ENCODE measurements around the gene IMP4. TPM values are rescaled to one million over a fixed set of nuclear protein-coding genes. Genes with fewer than 3 reads are reported as not detected.

The IMP4 gene
- total and polyA plus RNA-seq, 2 experiments from 2014 or later = 79.1 to 109 TPM

GRCh38 chr2:130342020-130342532 lies 621 bp upstream of the IMP4 start:
- peaks cover 10% of the 10 kb centered on the region; the same call in 1 of the 2 replicates for H3K36me3 ChIP-seq (ENCODE audit: low read depth)
- H3K27me3 ChIP-seq (replicated peaks; ENCODE audit: insufficient read depth) = no peaks in the 10 kb centered on the region
- H4K20me1 ChIP-seq (ENCODE audit: insufficient read depth) = no peaks in the 10 kb centered on the region
- H3K9me2 ChIP-seq (ENCODE audit: insufficient read depth) = no peaks in the 10 kb centered on the region
- in situ Hi-C loops (cut with MboI) = no loop called here
- H3K9me3 ChIP-seq (ENCODE audit: low read depth) = no peaks in the 10 kb centered on the region
- H2AFZ ChIP-seq = peak overlapping the region; percentile 98
- TF ChIP-seq EZH2phosphoT487 (IDR thresholded peaks at IDR 0.05; ENCODE audit: insufficient read depth, low read depth) = no peak
- no peak for TF ChIP-seq EZH2 (IDR thresholded peaks at IDR 0.05; ENCODE audit: insufficient read depth, poor library complexity, severe bottlenecking)
- peak overlapping the region; percentile 89 for H3K4me3 ChIP-seq
- H3K4me2 ChIP-seq (ENCODE audit: unreplicated experiment) = peak overlapping the region; percentile 97
- peak; percentile 98 for DNase-seq
- peak overlapping the region; percentile 88 for H3K9ac ChIP-seq
- peak overlapping the region; percentile 94 for H3K27ac ChIP-seq
- H3F3A ChIP-seq (ENCODE audit: insufficient read depth) = peaks cover 19% of the 10 kb centered on the region
- 2% methylated on average over 24 of the region's 24 CpGs for WGBS, 2 experiments (ENCODE audit: low coverage in 1 of 2, low lambda C conversion rate in 2 of 2, missing lambda C conversion rate in 2 of 2)
- H3K4me1 ChIP-seq (ENCODE audit: insufficient read depth) = peaks cover 16% of the 10 kb centered on the region
- H3K79me2 ChIP-seq (ENCODE audit: insufficient read depth) = peaks cover 29% of the 10 kb centered on the region

GRCh38 chr2:130344578-130344977 lies 1.9 kb downstream of the IMP4 start:
- H3K4me3 ChIP-seq = no peak overlapping the region
- no peaks in the 10 kb centered on the region for H3K9me2 ChIP-seq (ENCODE audit: insufficient read depth)
- 92 to 97% methylated on average over 4 of the region's 4 CpGs for WGBS, 2 experiments (ENCODE audit: low coverage in 1 of 2, low lambda C conversion rate in 2 of 2, missing lambda C conversion rate in 2 of 2)
- in situ Hi-C loops (cut with MboI) = no loop called here
- no peaks in the 10 kb centered on the region for H4K20me1 ChIP-seq (ENCODE audit: insufficient read depth)
- no peaks in the 10 kb centered on the region for H3K9me3 ChIP-seq (ENCODE audit: low read depth)
- no peak overlapping the region for H3K27ac ChIP-seq
- no peak overlapping the region for H3K4me2 ChIP-seq (ENCODE audit: unreplicated experiment)
- H3K36me3 ChIP-seq (ENCODE audit: low read depth) = peaks cover 16% of the 10 kb centered on the region
- H3F3A ChIP-seq (ENCODE audit: insufficient read depth) = 0 out of 2 replicates have a peak, but pooled peaks cover 3% of the 10 kb centered on the region
- H3K9ac ChIP-seq = no peak overlapping the region
- H2AFZ ChIP-seq = no peak overlapping the region
- no peaks in the 10 kb centered on the region for H3K27me3 ChIP-seq (replicated peaks; ENCODE audit: insufficient read depth)
- TF ChIP-seq EZH2 (IDR thresholded peaks at IDR 0.05; ENCODE audit: insufficient read depth, poor library complexity, severe bottlenecking) (no peak), EZH2phosphoT487 (IDR thresholded peaks at IDR 0.05; ENCODE audit: insufficient read depth, low read depth) (no peak)
- peaks cover 29% of the 10 kb centered on the region for H3K79me2 ChIP-seq (ENCODE audit: insufficient read depth)
- no peak for DNase-seq
- peaks cover 5% of the 10 kb centered on the region; the same call in 1 of the 2 replicates for H3K4me1 ChIP-seq (ENCODE audit: insufficient read depth)

GRCh38 chr2:130345091-130345490 lies 2.4 kb downstream of the IMP4 start:
- Histone ChIP-seq H3K9me3 (ENCODE audit: low read depth) (no peaks in the 10 kb centered on the region), H3K4me3 (no peak overlapping the region), H3F3A (ENCODE audit: insufficient read depth) (0 out of 2 replicates have a peak, but pooled peaks cover 3% of the 10 kb centered on the region), H3K27ac (no peak overlapping the region), H3K79me2 (ENCODE audit: insufficient read depth) (peaks cover 29% of the 10 kb centered on the region), H4K20me1 (ENCODE audit: insufficient read depth) (no peaks in the 10 kb centered on the region), H3K4me1 (ENCODE audit: insufficient read depth) (peaks cover 5% of the 10 kb centered on the region; the same call in 1 of the 2 replicates), H3K4me2 (ENCODE audit: unreplicated experiment) (no peak overlapping the region), H3K9ac (no peak overlapping the region), H3K27me3 (replicated peaks; ENCODE audit: insufficient read depth) (no peaks in the 10 kb centered on the region), H2AFZ (no peak overlapping the region), H3K9me2 (ENCODE audit: insufficient read depth) (no peaks in the 10 kb centered on the region), H3K36me3 (ENCODE audit: low read depth) (peaks cover 16% of the 10 kb centered on the region)
- TF ChIP-seq EZH2 (IDR thresholded peaks at IDR 0.05; ENCODE audit: insufficient read depth, poor library complexity, severe bottlenecking) (no peak), EZH2phosphoT487 (IDR thresholded peaks at IDR 0.05; ENCODE audit: insufficient read depth, low read depth) (no peak)
- DNase-seq = no peak
- in situ Hi-C loops (cut with MboI) = no loop called here
- 97 to 98% methylated on average over 13 of the region's 13 CpGs for WGBS, 2 experiments (ENCODE audit: low coverage in 1 of 2, low lambda C conversion rate in 2 of 2, missing lambda C conversion rate in 2 of 2)

GRCh38 chr2:130345611-130346010 lies 2.9 kb downstream of the IMP4 start:
- 97 to 98% methylated on average over 18 to 21 of the region's 21 CpGs for WGBS, 2 experiments (ENCODE audit: low coverage in 1 of 2, low lambda C conversion rate in 2 of 2, missing lambda C conversion rate in 2 of 2)
- peaks cover 5% of the 10 kb centered on the region; the same call in 1 of the 2 replicates for H3K4me1 ChIP-seq (ENCODE audit: insufficient read depth)
- no peak overlapping the region for H3K27ac ChIP-seq
- H3K27me3 ChIP-seq (replicated peaks; ENCODE audit: insufficient read depth) = no peaks in the 10 kb centered on the region
- H3F3A ChIP-seq (ENCODE audit: insufficient read depth) = peaks cover 6% of the 10 kb centered on the region; the same call in 1 of the 2 replicates
- no peak overlapping the region for H3K9ac ChIP-seq
- H3K9me3 ChIP-seq (ENCODE audit: low read depth) = no peaks in the 10 kb centered on the region
- H3K4me3 ChIP-seq = no peak overlapping the region
- TF ChIP-seq EZH2 (IDR thresholded peaks at IDR 0.05; ENCODE audit: insufficient read depth, poor library complexity, severe bottlenecking) (no peak), EZH2phosphoT487 (IDR thresholded peaks at IDR 0.05; ENCODE audit: insufficient read depth, low read depth) (no peak)
- H3K36me3 ChIP-seq (ENCODE audit: low read depth) = peaks cover 16% of the 10 kb centered on the region
- peaks cover 29% of the 10 kb centered on the region for H3K79me2 ChIP-seq (ENCODE audit: insufficient read depth)
- in situ Hi-C loops (cut with MboI) = no loop called here
- DNase-seq = no peak
- H3K4me2 ChIP-seq (ENCODE audit: unreplicated experiment) = no peak overlapping the region
- no peaks in the 10 kb centered on the region for H4K20me1 ChIP-seq (ENCODE audit: insufficient read depth)
- H3K9me2 ChIP-seq (ENCODE audit: insufficient read depth) = no peaks in the 10 kb centered on the region
- H2AFZ ChIP-seq = no peak overlapping the region

Measured in GM23248 (cell line).